ENCODE results near the gene CIZ1. TPM values are rescaled to one million over a fixed set of nuclear protein-coding genes. Genes with fewer than 3 reads are reported as not detected.
A peak's percentile ranks its signal among the peaks of the same experiment; 100 is the strongest.

Gene CIZ1
- total and polyA plus RNA-seq, 2 donors = 23.6 to 95.8 TPM

DNA sequence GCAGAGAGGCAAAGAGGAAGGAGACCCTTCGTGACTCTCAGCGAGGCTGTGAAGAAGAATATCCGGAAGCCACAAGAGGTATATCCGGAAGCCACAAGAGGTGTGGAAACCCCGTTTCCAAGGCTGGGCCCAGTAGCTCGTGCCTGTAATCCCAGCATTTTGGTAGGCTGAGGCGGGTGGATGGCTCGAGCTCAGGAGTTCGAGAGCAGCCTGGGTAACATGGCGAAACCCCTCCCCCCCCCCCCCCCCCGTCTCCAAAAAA, 31.9 kb downstream of the CIZ1 start:
- no peak overlapping the region for H3K27ac ChIP-seq (ENCODE audit: low read depth)
- 30% methylated on average over 11 of the region's 11 CpGs for WGBS

DNA sequence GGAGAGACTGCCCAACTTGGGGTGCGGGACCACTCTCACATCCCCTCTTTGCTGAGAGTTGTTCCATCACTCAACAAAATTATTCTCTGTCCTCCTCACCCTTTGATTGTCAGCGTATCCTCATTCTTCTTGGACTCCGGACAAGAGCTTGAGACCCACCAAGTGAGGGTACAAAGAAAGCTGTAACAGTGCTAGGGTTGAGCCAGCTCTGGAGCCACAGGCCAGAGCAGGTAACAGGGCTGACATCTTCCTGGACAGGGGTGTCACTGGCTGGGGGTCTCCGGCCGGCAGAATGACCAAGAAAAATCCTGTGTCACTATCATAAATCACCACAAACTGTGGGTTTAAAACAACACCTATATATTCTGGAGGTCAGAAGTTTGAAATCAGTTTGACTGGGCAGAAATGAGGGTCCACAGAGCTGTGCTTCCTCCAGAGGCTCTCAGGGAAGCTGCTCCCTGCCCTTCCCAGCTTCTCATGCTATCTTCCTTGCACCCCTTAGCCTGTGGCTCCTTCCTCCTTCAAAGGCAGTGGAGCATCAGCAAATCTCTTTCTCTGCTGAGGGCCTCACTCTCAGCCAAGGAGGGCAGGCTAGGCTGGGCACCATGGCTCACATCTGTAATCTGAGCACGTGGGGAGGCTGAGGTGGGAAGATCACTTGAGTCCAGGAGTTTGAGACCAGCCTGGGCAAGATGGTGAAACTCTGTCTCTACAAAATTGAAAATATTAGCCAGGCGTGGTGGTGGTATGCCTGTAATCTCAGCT, 35.5 kb downstream of the CIZ1 start:
- no peaks in the 10 kb centered on the region for H3K4me1 ChIP-seq (ENCODE audit: insufficient read depth)
- no peak overlapping the region for H3K27ac ChIP-seq (ENCODE audit: low read depth)
- no peak for DNase-seq (ENCODE audit: extremely low spot score)
- no peak overlapping the region for H3K4me3 ChIP-seq (ENCODE audit: low read depth, low read length)
- 80% methylated on average over 7 of the region's 7 CpGs for WGBS
- H3K36me3 ChIP-seq (ENCODE audit: insufficient read depth) = no peaks in the 10 kb centered on the region

More for the DNA sequence above, 31.9 kb downstream of the CIZ1 start:
- H3K4me1 ChIP-seq (ENCODE audit: insufficient read depth) = no peaks in the 10 kb centered on the region
- DNase-seq (ENCODE audit: extremely low spot score) = no peak
- peak overlapping the region; percentile 35 for H3K4me3 ChIP-seq (ENCODE audit: low read depth, low read length)
- no peaks in the 10 kb centered on the region for H3K36me3 ChIP-seq (ENCODE audit: insufficient read depth)

DNA sequence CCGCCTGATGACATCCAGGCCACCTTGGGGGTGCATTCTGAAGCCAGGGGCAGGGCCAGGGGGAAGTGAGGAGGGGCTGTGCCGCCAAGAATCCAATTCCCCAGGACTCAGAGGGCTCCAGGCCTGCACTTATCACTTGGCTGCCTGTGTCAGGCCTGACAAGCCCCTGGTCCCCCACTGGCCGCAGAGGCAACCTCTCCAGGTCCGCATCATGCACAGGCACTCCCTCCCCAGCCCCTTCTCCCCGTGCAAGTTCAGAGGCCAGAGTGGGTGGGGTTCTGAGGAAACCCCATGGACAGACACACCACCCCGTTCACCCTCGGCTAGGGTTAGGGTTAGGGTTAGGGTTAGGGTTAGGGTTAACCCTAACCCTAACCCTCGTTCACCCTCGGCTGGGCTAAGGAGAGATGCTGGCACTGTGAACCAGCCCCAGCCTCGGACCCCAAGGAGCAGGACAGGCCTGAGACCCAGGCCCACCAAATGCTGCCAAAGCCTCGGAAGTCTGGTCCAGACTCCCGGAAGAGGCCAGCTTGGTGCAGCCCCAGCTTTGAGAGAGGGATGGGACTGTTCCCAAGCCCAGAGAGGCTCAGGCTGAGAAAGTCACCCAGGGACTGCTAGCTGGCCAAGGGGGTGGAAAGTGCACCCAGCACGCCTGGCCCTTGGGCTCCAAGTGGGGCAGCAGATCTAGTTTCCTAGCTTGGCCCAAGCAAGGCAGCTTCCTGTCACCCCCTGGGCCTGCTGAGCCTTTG, 37.3 kb downstream of the CIZ1 start:
- 83% methylated on average over 13 of the region's 13 CpGs for WGBS
- no peak for DNase-seq (ENCODE audit: extremely low spot score)
- Histone ChIP-seq H3K4me3 (ENCODE audit: low read depth, low read length) (no peak overlapping the region), H3K4me1 (ENCODE audit: insufficient read depth) (no peaks in the 10 kb centered on the region), H3K36me3 (ENCODE audit: insufficient read depth) (no peaks in the 10 kb centered on the region), H3K27ac (ENCODE audit: low read depth) (no peak overlapping the region)

DNA sequence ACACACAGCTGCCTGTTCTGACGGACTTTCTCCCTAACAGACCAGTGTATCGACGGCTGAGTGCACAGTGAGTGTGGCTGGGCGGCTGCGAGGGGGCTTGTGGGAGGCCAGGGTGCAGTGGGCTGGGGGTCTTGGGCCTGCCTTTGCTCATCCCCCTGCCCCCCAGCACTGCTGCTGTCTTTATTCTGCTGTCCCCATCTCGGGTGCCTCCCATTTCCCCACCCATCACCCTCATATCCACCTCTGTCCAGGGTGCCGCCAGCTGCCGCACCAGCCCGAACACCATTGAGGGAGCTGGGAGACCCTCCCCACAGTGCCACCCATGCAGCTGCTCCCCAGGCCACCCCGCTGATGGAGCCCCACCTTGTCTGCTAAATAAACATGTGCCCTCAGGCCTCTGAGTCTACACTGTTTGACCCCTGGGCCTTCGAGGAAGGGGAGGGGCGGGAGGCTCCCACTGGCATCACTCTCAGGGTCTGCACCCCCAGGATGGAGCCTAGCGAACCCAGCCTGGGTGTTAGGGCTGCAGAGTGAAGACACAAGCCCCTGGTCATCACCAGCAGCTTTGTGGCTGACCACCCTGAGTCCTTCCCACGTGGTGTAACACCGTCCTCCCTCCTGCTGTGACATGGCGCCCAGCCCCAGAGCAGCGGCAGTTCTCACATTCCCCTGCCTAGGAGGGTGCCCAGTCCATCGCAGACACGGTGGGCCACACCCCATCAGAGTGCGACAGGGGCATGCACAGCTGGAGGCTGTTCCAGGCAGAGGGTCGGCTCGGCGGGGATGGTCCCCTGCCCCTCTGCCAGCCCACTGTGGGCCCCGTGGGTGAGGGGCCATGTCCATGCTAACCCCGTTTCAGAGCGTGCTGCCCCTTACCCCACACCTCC, 38.1 kb downstream of the CIZ1 start:
- no peaks in the 10 kb centered on the region for H3K36me3 ChIP-seq (ENCODE audit: insufficient read depth)
- no peak for DNase-seq (ENCODE audit: extremely low spot score)
- H3K27ac ChIP-seq (ENCODE audit: low read depth) = no peak overlapping the region
- peaks cover 2% of the 10 kb centered on the region for H3K4me1 ChIP-seq (ENCODE audit: insufficient read depth)
- WGBS = 82% methylated on average over 26 of the region's 26 CpGs
- H3K4me3 ChIP-seq (ENCODE audit: low read depth, low read length) = no peak overlapping the region

DNA sequence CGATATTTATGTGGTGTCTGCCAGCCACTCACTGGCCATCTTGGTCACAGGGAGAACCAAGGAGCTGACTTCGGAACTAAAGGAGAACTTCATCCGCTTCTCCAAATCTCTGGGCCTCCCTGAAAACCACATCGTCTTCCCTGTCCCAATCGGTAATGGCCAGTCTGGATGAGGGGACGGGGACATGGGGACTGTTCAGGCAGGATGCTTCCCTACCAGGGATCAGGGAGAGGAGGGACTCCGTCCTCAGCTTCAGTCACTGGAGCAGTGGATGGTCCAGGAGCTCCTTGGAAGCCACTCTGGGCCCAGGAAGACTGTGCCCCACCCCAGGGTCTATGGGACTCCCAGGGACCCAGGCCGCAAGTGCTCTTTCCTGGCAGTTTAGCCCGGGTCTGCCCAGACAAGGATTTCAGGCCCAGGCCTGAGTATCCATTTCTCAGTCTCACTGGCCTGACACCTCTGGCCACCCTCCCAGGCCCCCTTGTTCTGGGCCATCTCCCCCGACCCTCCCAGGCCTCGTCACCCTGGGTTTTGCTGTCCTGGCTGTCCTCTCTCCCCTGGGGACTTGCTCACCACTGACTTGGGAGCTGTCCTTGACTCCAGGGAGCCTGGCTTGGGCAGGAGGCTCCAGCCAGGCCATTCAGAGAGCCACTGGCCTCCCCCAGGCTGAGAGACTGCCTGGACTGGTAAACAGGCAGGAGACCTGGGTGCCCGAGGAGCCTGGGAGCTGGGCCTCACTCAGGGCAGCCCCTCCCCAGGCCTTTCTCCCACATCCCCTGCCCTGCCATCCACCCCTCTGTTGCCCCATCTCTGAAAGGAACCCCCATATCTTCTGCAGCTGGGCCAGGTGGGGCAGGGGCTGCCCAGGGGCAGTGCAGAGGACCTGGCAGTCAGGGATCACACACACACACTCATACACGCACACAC, 39.0 kb downstream of the CIZ1 start:
- 93% methylated on average over 13 of the region's 13 CpGs for WGBS
- no peak overlapping the region for H3K4me3 ChIP-seq (ENCODE audit: low read depth, low read length)

DNA sequence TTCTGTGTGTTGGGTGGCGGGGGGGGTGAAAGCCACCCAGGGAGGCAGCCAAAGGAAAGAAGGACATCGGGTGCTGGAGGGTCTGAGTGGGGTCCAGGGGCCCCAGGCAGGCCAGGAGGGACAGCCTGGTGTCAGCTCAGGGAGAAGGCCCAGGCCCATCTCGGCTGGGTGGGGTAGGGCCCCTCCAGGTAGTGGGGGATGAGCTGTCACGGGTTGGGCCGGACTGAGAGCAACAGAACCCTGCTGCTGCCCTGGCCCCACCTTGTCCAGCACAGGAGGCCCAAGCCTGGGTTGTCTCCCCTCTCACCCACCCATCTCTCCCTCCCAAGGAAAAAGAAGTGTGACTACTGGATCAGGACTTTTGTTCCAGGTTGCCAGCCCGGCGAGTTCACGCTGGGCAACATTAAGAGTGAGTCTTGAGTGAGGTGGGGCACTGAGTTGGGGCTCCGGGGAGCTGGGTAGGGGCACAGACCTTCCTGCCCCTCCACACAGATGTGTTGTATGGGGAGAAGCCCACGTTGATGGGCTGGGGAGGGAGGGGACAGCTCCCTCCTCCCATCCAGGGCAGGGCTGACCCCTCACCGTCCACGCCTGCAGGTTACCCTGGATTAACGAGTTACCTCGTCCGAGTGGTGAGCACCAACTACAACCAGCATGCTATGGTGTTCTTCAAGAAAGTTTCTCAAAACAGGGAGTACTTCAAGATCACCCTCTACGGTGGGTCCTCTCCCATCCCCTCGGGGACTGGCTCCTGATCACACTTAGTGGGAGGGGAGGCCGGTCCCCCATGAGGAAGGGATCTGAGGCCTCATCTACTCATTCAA, 39.9 kb downstream of the CIZ1 start:
- WGBS = 87% methylated on average over 18 of the region's 18 CpGs
- no peak overlapping the region for H3K27ac ChIP-seq (ENCODE audit: low read depth)
- no peak for DNase-seq (ENCODE audit: extremely low spot score)
- H3K36me3 ChIP-seq (ENCODE audit: insufficient read depth) = no peaks in the 10 kb centered on the region
- no peak overlapping the region for H3K4me3 ChIP-seq (ENCODE audit: low read depth, low read length)
- peaks cover 2% of the 10 kb centered on the region for H3K4me1 ChIP-seq (ENCODE audit: insufficient read depth)

More for the DNA sequence above, 39.0 kb downstream of the CIZ1 start:
- H3K4me1 ChIP-seq (ENCODE audit: insufficient read depth) = peaks cover 2% of the 10 kb centered on the region
- H3K27ac ChIP-seq (ENCODE audit: low read depth) = no peak overlapping the region
- DNase-seq (ENCODE audit: extremely low spot score) = no peak
- H3K36me3 ChIP-seq (ENCODE audit: insufficient read depth) = no peaks in the 10 kb centered on the region

DNA sequence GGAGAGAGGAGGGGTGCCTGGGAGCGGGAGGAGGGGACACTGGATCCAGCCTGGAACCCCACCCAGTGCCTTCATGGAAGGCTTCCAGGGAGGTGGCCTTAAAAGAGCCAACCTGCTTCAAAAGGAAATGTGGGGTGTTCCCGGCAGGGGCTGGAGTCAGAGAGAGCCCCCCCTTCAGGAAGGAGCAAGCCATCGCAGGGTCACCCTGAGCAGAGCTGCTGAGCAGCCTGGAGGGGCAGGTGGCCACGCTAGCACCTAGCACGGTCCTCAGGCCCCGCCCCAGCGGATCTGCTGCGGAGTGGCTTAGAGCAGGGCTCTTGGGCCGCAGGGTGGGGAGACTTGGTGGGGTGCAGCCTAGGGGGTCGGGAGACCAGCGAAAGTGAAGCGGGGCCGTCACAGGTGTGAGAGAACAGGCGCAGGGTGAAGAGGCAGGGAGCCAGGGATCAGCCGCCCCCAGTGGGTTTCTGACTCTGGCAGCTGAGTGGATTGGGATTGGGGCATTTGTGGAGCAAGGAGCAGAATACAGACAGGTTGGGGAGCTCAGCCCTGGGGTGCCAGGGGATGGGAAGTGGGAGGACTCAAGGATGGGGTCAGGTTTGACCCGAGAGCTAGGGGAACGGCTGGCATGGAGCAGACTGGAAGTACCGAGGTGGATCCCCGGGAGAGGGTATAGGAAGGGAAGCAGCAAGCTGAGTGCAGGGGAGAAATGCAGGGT, 40.6 kb downstream of the CIZ1 start:
- no peak overlapping the region for H3K4me3 ChIP-seq (ENCODE audit: low read depth, low read length)
- DNase-seq (ENCODE audit: extremely low spot score) = no peak
- no peak overlapping the region for H3K27ac ChIP-seq (ENCODE audit: low read depth)
- WGBS = 73% methylated on average over 19 of the region's 19 CpGs
- peaks cover 2% of the 10 kb centered on the region for H3K4me1 ChIP-seq (ENCODE audit: insufficient read depth)
- H3K36me3 ChIP-seq (ENCODE audit: insufficient read depth) = no peaks in the 10 kb centered on the region

DNA sequence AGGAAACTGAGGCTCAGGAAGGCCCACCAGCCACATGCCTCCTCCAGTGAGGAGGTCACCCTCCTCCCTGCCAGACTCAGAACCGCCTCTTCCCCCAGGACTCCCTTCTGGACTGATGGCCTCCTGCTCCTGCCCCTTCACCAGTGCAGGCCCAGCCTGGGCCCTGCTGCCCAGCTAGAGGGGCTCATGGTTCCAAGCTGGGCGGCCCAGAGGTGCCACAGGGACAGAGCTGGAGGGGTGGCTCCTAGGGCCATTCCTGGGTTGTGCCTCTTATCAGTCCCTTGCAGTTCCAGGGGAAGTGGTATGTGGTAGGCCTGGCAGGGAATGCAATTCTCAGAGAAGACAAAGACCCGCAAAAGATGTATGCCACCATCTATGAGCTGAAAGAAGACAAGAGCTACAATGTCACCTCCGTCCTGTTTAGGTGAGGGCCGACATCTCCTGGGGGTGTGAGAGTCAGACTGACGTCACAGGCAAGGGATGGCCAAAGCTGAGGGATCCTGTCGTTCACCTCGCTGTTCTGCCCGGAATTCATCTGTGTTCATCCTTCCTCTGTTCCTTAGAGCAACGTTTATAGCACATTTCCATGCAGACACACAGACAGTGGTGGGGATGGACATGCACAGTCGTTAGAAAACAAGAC, 41.3 kb downstream of the CIZ1 start:
- H3K27ac ChIP-seq (ENCODE audit: low read depth) = no peak overlapping the region
- peaks cover 2% of the 10 kb centered on the region for H3K4me1 ChIP-seq (ENCODE audit: insufficient read depth)
- WGBS = 69% methylated on average over 11 of the region's 11 CpGs
- DNase-seq (ENCODE audit: extremely low spot score) = no peak
- no peak overlapping the region for H3K4me3 ChIP-seq (ENCODE audit: low read depth, low read length)
- H3K36me3 ChIP-seq (ENCODE audit: insufficient read depth) = no peaks in the 10 kb centered on the region

DNA sequence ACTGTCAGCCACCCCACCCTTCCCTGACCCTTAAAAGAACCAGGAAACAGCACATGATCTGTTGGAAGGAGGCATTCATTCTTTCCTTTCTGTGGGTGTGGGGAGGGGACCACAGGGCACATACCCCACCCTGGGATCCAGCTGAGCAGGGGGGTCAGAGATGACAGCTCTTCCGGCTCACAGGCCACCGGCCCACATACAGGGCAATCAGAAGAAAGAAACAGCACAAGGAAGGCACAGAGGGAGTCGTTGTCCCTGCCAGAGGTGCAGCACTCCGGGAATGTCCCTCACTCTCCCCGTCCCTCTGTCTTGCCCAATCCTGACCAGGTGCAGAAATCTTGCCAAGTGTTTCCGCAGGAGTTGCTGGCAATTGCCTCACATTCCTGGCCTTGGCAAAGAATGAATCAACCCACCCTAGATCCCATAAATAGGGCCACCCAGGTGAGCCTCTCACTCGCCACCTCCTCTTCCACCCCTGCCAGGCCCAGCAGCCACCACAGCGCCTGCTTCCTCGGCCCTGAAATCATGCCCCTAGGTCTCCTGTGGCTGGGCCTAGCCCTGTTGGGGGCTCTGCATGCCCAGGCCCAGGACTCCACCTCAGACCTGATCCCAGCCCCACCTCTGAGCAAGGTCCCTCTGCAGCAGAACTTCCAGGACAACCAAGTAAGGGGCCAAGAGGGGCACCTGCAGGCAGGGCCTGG, 42.2 kb downstream of the CIZ1 start, which contains the start of gene LCN2:
TSS of gene LCN2 (plus strand) at position 453 of the 701 bp plus-strand sequence. CDS start at position 526, 73 bp downstream.
- H3K4me1 ChIP-seq (ENCODE audit: insufficient read depth) = peaks cover 2% of the 10 kb centered on the region
- WGBS = 77% methylated on average over 9 of the region's 9 CpGs
- H3K36me3 ChIP-seq (ENCODE audit: insufficient read depth) = no peaks in the 10 kb centered on the region
- DNase-seq (ENCODE audit: extremely low spot score) = no peak
- no peak within 1 kb of the TSS for H3K4me3 ChIP-seq (ENCODE audit: low read depth, low read length)
- H3K27ac ChIP-seq (ENCODE audit: low read depth) = peak within 1 kb of the TSS; percentile 23

DNA sequence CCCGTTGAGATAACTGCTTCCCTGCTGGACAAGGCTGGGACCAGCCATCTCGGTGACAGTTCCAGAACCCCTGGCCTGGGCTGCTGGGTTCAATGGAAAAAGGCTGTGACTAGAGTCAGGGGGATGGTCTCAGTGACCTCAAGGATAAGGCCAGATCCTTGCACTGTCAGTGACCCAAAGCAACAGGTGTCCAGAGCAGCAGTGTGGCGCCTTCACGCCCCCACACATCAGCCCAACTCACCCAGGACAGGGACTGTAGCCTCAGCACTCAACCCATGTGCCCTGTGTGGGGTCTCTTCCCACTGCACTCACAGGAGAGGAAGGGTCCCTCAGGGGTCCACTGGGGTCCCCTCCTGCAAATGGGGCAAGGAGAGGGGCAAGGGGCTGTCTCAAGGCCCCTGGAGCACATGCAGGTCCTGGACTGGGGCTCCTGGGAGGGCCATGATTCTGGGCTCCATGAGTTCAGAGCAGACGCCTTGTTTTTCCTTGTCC, 42.8 kb downstream of the CIZ1 start:
- DNase-seq (ENCODE audit: extremely low spot score) = no peak
- peaks cover 2% of the 10 kb centered on the region for H3K4me1 ChIP-seq (ENCODE audit: insufficient read depth)
- no peaks in the 10 kb centered on the region for H3K36me3 ChIP-seq (ENCODE audit: insufficient read depth)
- H3K27ac ChIP-seq (ENCODE audit: low read depth) = no peak overlapping the region
- WGBS = 88% methylated on average over 5 of the region's 5 CpGs
- no peak overlapping the region for H3K4me3 ChIP-seq (ENCODE audit: low read depth, low read length)

DNA sequence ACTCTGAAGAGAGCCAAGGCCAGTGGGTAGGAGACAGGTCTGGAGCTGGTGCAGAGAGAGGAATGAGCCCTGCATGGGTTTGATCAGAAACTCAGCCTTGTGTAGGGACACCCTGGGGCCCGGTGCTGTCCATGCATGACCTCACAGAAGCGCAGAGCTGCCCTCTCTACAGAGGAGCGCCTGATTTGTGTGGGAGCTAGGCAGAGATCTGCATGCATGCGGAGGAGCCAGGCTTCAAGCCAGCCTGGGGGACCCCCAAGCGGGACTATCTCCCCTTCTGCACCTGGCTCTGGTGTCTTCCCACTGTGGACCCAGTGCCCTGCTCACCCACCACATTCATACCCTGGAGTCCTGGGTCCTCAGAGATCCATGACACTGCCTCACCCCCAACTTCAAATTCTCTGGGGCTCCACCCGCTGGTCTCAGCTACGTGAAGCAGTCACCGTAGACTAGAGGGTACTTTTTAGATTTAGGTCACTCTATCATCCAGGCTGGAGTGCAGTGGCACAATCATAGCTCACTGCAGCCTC, 44.7 kb downstream of the CIZ1 start:
- DNase-seq (ENCODE audit: extremely low spot score) = no peak
- 89% methylated on average over 8 of the region's 8 CpGs for WGBS
- no peaks in the 10 kb centered on the region for H3K36me3 ChIP-seq (ENCODE audit: insufficient read depth)
- H3K4me1 ChIP-seq (ENCODE audit: insufficient read depth) = peaks cover 2% of the 10 kb centered on the region
- H3K27ac ChIP-seq (ENCODE audit: low read depth) = no peak overlapping the region
- no peak overlapping the region for H3K4me3 ChIP-seq (ENCODE audit: low read depth, low read length)
